ENCODE results near the gene HJV. TPM values are rescaled to one million over a fixed set of nuclear protein-coding genes. Genes with fewer than 3 reads are reported as not detected.
"Not testable (repeated sequence)": the region's sequence is repeated elsewhere in the genome, so short reads cannot be mapped to it uniquely, and the experiment has no call there.

Gene HJV
- total RNA-seq, 1 experiment from 2014 or later: not detected

DNA sequence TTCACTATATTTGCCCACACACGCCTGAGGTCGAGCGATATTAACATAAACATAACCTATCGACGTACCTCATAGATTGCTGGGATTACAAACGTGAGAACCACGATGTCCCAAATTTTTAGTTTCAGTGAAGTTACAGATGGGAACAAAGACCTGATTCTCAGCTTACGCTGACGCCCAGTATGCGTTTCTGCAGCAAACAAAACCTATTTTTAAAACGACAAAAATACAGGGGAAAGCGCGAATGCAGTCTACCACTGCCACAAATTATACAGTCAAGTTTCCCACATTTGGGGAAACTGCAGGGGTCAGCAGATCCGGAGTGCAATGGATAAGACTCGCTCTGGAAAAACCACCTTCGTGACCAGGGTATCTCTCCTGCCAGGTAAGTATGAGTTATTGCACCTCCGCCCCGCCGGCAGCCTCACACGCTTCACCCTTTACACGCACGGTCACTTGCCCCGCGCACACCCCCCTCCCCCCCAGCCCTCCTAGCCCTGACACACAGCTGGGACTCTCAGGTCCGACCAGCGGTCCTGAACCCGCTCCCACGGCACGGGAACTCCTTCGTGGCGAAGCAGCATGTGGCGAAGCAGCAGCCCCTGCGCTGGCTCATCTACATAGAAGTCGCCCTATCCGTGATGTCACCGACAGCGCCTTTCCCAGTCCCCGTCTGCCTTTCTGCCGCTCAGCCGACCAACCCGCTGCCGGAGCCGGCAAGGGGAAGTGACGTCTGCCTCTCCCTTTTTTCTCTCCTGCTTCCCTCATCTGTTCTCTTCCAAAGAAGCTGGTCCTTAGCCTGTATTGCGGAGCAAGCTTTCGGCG is 30.5 kb upstream of the HJV start:
- ATAC-seq: peak; percentile 93
- intact Hi-C loops (cut with micrococcal nuclease): not testable (repeated sequence)
- CTCF ChIA-PET: interaction anchor here (1.0 to 2.1 kb wide), 3 partner anchors 13 to 75 kb away, joined by 4 to 6 read pairs (median 4); no protein-coding TSS in a partner anchor

More for the DNA sequence above, 30.5 kb upstream of the HJV start:
- POLR2A ChIA-PET: interaction anchor here (0.7 to 7.6 kb wide), 22 partner anchors 9 to 771 kb away, joined by 3 to 215 read pairs (median 6); partner anchors contain the start of genes ANKRD34A, LIX1L, PIAS3 and POLR3C
- RAD21 ChIA-PET (ENCODE audit: low non-redundant PET in 1 of 2, low total read pairs in 2 of 2, uncharacterized antibody in 2 of 2, unreplicated experiment in 2 of 2); H3K36me3 ChIP-seq (ENCODE audit: control insufficient read depth in 1 of 2, insufficient read depth in 2 of 2, low read length in 2 of 2); H3K9me3 ChIP-seq (ENCODE audit: control insufficient read depth in 1 of 2, insufficient read depth in 1 of 2, low read depth in 1 of 2, low read length in 2 of 2); H3K27me3 ChIP-seq (ENCODE audit: insufficient read depth, low read length); H2AFZ ChIP-seq (ENCODE audit: low read depth, low read length, poor library complexity, severe bottlenecking); H3K79me2 ChIP-seq (ENCODE audit: insufficient read depth, low read length); H3K9me2 ChIP-seq (ENCODE audit: insufficient read depth); H4K20me1 ChIP-seq (ENCODE audit: insufficient read depth): not testable (repeated sequence)
- TF ChIP-seq POLR2A (IDR thresholded peaks at IDR 0.05; ENCODE audit: borderline replicate concordance, extremely low read depth, insufficient read depth, insufficient read length) (peak; percentile 100), SP1 (IDR thresholded peaks at IDR 0.05; ENCODE audit: low read depth) (peak; percentile 82), POLR2AphosphoS5 (IDR thresholded peaks at IDR 0.05; ENCODE audit: low read depth, low read length) (peak; percentile 100), YY1 (IDR thresholded peaks at IDR 0.05; ENCODE audit: extremely low read depth, insufficient replicate concordance, low read depth, low read length) (peak; percentile 84), SIN3A (IDR thresholded peaks at IDR 0.05; ENCODE audit: low read depth) (peak; percentile 100), CBX3 (IDR thresholded peaks at IDR 0.05; ENCODE audit: low read depth) (peak; percentile 81), CEBPB (IDR thresholded peaks at IDR 0.05; ENCODE audit: low read depth) (peak; percentile 66; the same call in 1 of the 2 replicates), SRF (IDR thresholded peaks at IDR 0.05; ENCODE audit: low read depth) (peak; percentile 71), JUND (IDR thresholded peaks at IDR 0.05) (peak; percentile 89)
- TF ChIP-seq, protein P1, sequence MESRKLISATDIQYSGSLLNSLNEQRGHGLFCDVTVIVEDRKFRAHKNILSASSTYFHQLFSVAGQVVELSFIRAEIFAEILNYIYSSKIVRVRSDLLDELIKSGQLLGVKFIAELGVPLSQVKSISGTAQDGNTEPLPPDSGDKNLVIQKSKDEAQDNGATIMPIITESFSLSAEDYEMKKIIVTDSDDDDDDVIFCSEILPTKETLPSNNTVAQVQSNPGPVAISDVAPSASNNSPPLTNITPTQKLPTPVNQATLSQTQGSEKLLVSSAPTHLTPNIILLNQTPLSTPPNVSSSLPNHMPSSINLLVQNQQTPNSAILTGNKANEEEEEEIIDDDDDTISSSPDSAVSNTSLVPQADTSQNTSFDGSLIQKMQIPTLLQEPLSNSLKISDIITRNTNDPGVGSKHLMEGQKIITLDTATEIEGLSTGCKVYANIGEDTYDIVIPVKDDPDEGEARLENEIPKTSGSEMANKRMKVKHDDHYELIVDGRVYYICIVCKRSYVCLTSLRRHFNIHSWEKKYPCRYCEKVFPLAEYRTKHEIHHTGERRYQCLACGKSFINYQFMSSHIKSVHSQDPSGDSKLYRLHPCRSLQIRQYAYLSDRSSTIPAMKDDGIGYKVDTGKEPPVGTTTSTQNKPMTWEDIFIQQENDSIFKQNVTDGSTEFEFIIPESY (IDR thresholded peaks at IDR 0.05; ENCODE audit: extremely low read depth, insufficient replicate concordance, low read length): peak; percentile 93
- TF ChIP-seq, protein P2, sequence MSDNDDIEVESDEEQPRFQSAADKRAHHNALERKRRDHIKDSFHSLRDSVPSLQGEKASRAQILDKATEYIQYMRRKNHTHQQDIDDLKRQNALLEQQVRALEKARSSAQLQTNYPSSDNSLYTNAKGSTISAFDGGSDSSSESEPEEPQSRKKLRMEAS (IDR thresholded peaks at IDR 0.05): peak; percentile 64
- peak overlapping the region; percentile 69 for H3K4me2 ChIP-seq (ENCODE audit: low read length)
- DNase-seq (ENCODE audit: low read depth, low spot score): peak; percentile 97
- peak overlapping the region; percentile 59 for H3K9ac ChIP-seq (ENCODE audit: low read length)
- TSS peak; percentile 99 for BruUV-seq (replicated peaks)
- H3K27ac ChIP-seq (ENCODE audit: low read depth, low read length): peak overlapping the region; percentile 61
- H3K4me3 ChIP-seq (replicated peaks in 1 of 2; ENCODE audit: low read depth in 1 of 2, low read length in 2 of 2): peak overlapping the region; percentile 43 to 55
- peaks cover 3 to 19% of the 10 kb centered on the region in 2 experiments; a peak in 3 of 4 replicates for H3K4me1 ChIP-seq (ENCODE audit: control insufficient read depth in 1 of 2, insufficient read depth in 2 of 2, low read length in 2 of 2)
